HepG2 (cell line): ENCODE measurements around the gene PCYT2. TPM values are rescaled to one million over a fixed set of nuclear protein-coding genes. Genes with fewer than 3 reads are reported as not detected.

Experiments used
- AGO1 ChIP-seq: fragments of 200-400 bp; formaldehyde crosslinking; IDR thresholded peaks from 2 replicates; pipeline ENCODE4 v1.6.1; 2017; ENCODE audit warnings: mild to moderate bottlenecking, low read depth, low read length, moderate library complexity; ENCODE audit not compliant: poor library complexity, severe bottlenecking
- BORCS8-MEF2B ChIP-seq: sonication (generic); formaldehyde crosslinking; IDR thresholded peaks from 2 replicates; pipeline ENCODE4 v1.8.0; 2022; ENCODE audit warnings: mild to moderate bottlenecking, missing genetic modification reagents
- BRD4 ChIP-seq: sonication (generic); formaldehyde crosslinking; IDR thresholded peaks from 2 replicates; pipeline ENCODE4 v1.4.0; 2020; ENCODE audit warnings: missing genetic modification reagents
- MEIS1 ChIP-seq: sonication (generic); formaldehyde crosslinking; IDR thresholded peaks from 2 replicates; pipeline ENCODE4 v1.9.0; 2021; ENCODE audit warnings: mild to moderate bottlenecking, missing genetic modification reagents, moderate library complexity, borderline replicate concordance
- PHF20 ChIP-seq: sonication (generic); formaldehyde crosslinking; IDR thresholded peaks from 2 replicates; pipeline ENCODE4 v1.5.0; 2020; ENCODE audit warnings: mild to moderate bottlenecking, missing genetic modification reagents
- REXO4 ChIP-seq: sonication (generic); formaldehyde crosslinking; IDR thresholded peaks from 2 replicates; pipeline ENCODE4 v1.8.0; 2022; ENCODE audit warnings: missing genetic modification reagents, mild to moderate bottlenecking, borderline replicate concordance
- SALL2 ChIP-seq: sonication (generic); formaldehyde crosslinking; IDR thresholded peaks from 2 replicates; pipeline ENCODE4 v1.8.1; 2023; ENCODE audit warnings: mild to moderate bottlenecking, missing genetic modification reagents, inconsistent platforms
- SMAD1 ChIP-seq: sonication (generic); formaldehyde crosslinking; IDR thresholded peaks from 2 replicates; pipeline ENCODE4 v1.4.0; 2020; ENCODE audit warnings: missing genetic modification reagents, low read depth, mild to moderate bottlenecking, borderline replicate concordance
- SNAPC2 ChIP-seq: sonication (generic); formaldehyde crosslinking; IDR thresholded peaks from 2 replicates; pipeline ENCODE4 v1.8.1; 2022; ENCODE audit warnings: mild to moderate bottlenecking, missing genetic modification reagents
- TBX2 ChIP-seq: sonication (generic); formaldehyde crosslinking; IDR thresholded peaks from 2 replicates; pipeline ENCODE4 v1.5.0; 2020; ENCODE audit warnings: missing genetic modification reagents, mild to moderate bottlenecking, borderline replicate concordance
- TSC22D2 ChIP-seq: sonication (generic); formaldehyde crosslinking; IDR thresholded peaks from 2 replicates; pipeline ENCODE4 v1.5.1; 2020; ENCODE audit warnings: missing genetic modification reagents, mild to moderate bottlenecking, borderline replicate concordance
- ZNF274 ChIP-seq: sonication (generic); formaldehyde crosslinking; IDR thresholded peaks from 2 replicates; pipeline ENCODE4 v1.5.1; 2020; ENCODE audit warnings: mild to moderate bottlenecking, missing genetic modification reagents
- ZNF740 ChIP-seq: sonication (generic); formaldehyde crosslinking; IDR thresholded peaks from 2 replicates; pipeline ENCODE4 v1.4.0; 2020; ENCODE audit warnings: missing genetic modification reagents
- ZNF768 ChIP-seq: sonication (generic); formaldehyde crosslinking; IDR thresholded peaks from 2 replicates; pipeline ENCODE4 v1.4.0; 2020; ENCODE audit warnings: missing genetic modification reagents
- ZNF777 ChIP-seq: sonication (generic); formaldehyde crosslinking; IDR thresholded peaks from 2 replicates; pipeline ENCODE4 v1.4.0; 2020; ENCODE audit warnings: missing genetic modification reagents
- polyA plus RNA-seq, 8 experiments: library from polyadenylated mRNA; depleted of rRNA in 3 of 8; stranded (reverse) in 7 of 8; unstranded in 1 of 8; fragments of >200 nt; fragmentation: Illumina TruSeq in 4 of 8; extraction: Trizol in 4 of 8; gene quantifications; 2 replicates each; pipeline versions ENCODE4 v1.2.1 to v1.2.3, GENCODE V29; 2011 to 2016; ENCODE audit warnings: low read depth in 4 of 8, missing spikeins in 1 of 8, mixed read lengths in 1 of 8; ENCODE audit not compliant: insufficient read depth in 1 of 8
- total RNA-seq, 5 experiments: library from RNA; depleted of rRNA; stranded (reverse); fragments of >200 nt; fragmentation: Illumina TruSeq; extraction: Trizol; gene quantifications; 2 replicates each; pipeline ENCODE4 v1.2.3, GENCODE V29; 2016; ENCODE audit warnings: low read depth in 1 of 5
- TF ChIP-seq, protein P1 (sequence below): sonication (generic); formaldehyde crosslinking; conservative IDR thresholded peaks from 2 replicates; pipeline ENCODE4 v1.8.1; 2023; ENCODE audit warnings: missing genetic modification reagents

Gene PCYT2
- total and polyA plus RNA-seq, 2 of the 13 experiments (the other 11 are each of a cell fraction or from before 2014, with no cell fraction given) = 147 to 297 TPM

GRCh38 chr17:81960130-81960958, 49.1 kb upstream of the PCYT2 start (continued):
- peak; percentile 51; the same call in 1 of the 2 replicates for TF ChIP-seq BRD4 (CRISPR knock-in tag)
- 0 out of 2 replicates have a peak, but pooled peaks have one; percentile 69 for TF ChIP-seq BORCS8-MEF2B (CRISPR knock-in tag)
- 0 out of 2 replicates have a peak, but pooled peaks have one; percentile 40 for TF ChIP-seq REXO4
- 0 out of 2 replicates have a peak, but pooled peaks have one; percentile 32 for TF ChIP-seq SNAPC2
- TF ChIP-seq TBX2 (CRISPR knock-in tag) = peak; percentile 61; the same call in 1 of the 2 replicates
- peak; percentile 79 for TF ChIP-seq AGO1
- peak; percentile 69; the same call in 1 of the 2 replicates for TF ChIP-seq ZNF777 (CRISPR knock-in tag)
- TF ChIP-seq TSC22D2 (CRISPR knock-in tag) = no peak
- peak; percentile 22; the same call in 1 of the 2 replicates for TF ChIP-seq SALL2
- peak; percentile 24; the same call in 1 of the 2 replicates for TF ChIP-seq MEIS1
- TF ChIP-seq ZNF274 (CRISPR knock-in tag) = 0 out of 2 replicates have a peak, but pooled peaks have one; percentile 18
- TF ChIP-seq ZNF740 (CRISPR knock-in tag) = 0 out of 2 replicates have a peak, but pooled peaks have one; percentile 3
- TF ChIP-seq PHF20 = no peak
- TF ChIP-seq, protein P1, sequence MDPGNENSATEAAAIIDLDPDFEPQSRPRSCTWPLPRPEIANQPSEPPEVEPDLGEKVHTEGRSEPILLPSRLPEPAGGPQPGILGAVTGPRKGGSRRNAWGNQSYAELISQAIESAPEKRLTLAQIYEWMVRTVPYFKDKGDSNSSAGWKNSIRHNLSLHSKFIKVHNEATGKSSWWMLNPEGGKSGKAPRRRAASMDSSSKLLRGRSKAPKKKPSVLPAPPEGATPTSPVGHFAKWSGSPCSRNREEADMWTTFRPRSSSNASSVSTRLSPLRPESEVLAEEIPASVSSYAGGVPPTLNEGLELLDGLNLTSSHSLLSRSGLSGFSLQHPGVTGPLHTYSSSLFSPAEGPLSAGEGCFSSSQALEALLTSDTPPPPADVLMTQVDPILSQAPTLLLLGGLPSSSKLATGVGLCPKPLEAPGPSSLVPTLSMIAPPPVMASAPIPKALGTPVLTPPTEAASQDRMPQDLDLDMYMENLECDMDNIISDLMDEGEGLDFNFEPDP (CRISPR knock-in tag) = peak; percentile 98; the same call in 1 of the 2 replicates
- 0 out of 2 replicates have a peak, but pooled peaks have one; percentile 31 for TF ChIP-seq ZNF768
- 0 out of 2 replicates have a peak, but pooled peaks have one; percentile 14 for TF ChIP-seq SMAD1 (CRISPR knock-in tag)
